OCI-LY1 (cell line): ENCODE results near the gene CCDC127.

Experiments used
- H2AFZ ChIP-seq: fragments of 200-600 bp; sonication (generic), shearing (Covaris generic); 2 replicates; pipeline ENCODE4 v1.6.0; 2014; ENCODE audit warnings: antibody characterized with exemption, mild to moderate bottlenecking, low read length
- H3F3A ChIP-seq: fragments of 200-600 bp; sonication (generic), shearing (Covaris generic); 2 replicates; pipeline ENCODE4 v1.6.0; 2014; ENCODE audit warnings: mild to moderate bottlenecking, antibody characterized with exemption, low read length, moderate library complexity; ENCODE audit not compliant: insufficient read depth
- H3K27ac ChIP-seq: fragments of 200-600 bp; sonication (generic); 2 replicates; pipeline ENCODE4 v1.5.1; 2014; ENCODE audit warnings: low read length, mixed run types, mild to moderate bottlenecking, low read depth; ENCODE audit not compliant: poor library complexity, severe bottlenecking
- H3K27me3 ChIP-seq: fragments of 200-600 bp; sonication (generic); 2 replicates; pipeline ENCODE4 v1.6.0; 2014; ENCODE audit warnings: antibody characterized with exemption, mild to moderate bottlenecking, low read length, moderate library complexity; ENCODE audit not compliant: insufficient read depth
- H3K36me3 ChIP-seq: fragments of 200-600 bp; sonication (generic); 2 replicates; pipeline ENCODE4 v1.6.1; 2014; ENCODE audit warnings: mild to moderate bottlenecking, antibody characterized with exemption, low read length, moderate library complexity, mixed read lengths; ENCODE audit not compliant: insufficient read depth
- H3K4me1 ChIP-seq: fragments of 200-600 bp; sonication (generic); 2 replicates; pipeline ENCODE4 v1.5.1; 2014; ENCODE audit warnings: mild to moderate bottlenecking, low read length, moderate library complexity; ENCODE audit not compliant: insufficient read depth, severe bottlenecking
- H3K4me2 ChIP-seq: fragments of 200-600 bp; sonication (generic), shearing (Covaris generic); 2 replicates; pipeline ENCODE4 v1.6.1; 2014; ENCODE audit warnings: low read length
- H3K4me3 ChIP-seq: fragments of 200-600 bp; sonication (generic); 2 replicates; pipeline ENCODE4 v1.5.1; 2014; ENCODE audit warnings: low read length, low read depth, mild to moderate bottlenecking, mixed read lengths; ENCODE audit not compliant: poor library complexity, severe bottlenecking
- H3K79me2 ChIP-seq: fragments of 200-600 bp; shearing (Covaris generic); 2 replicates; pipeline ENCODE4 v1.6.1; 2016; ENCODE audit warnings: mixed run types, low read length, mixed read lengths; ENCODE audit not compliant: insufficient read depth
- H3K9ac ChIP-seq: fragments of 200-600 bp; sonication (generic), shearing (Covaris generic); 2 replicates; pipeline ENCODE4 v1.6.1; 2014; ENCODE audit warnings: mild to moderate bottlenecking, low read length, mixed read lengths
- H3K9me2 ChIP-seq: fragments of 200-600 bp; sonication (generic), shearing (Covaris generic); 2 replicates; pipeline ENCODE4 v1.6.1; 2014; ENCODE audit warnings: low read depth, mild to moderate bottlenecking, low read length, mixed read lengths
- H3K9me3 ChIP-seq: fragments of 200-600 bp; shearing (Covaris generic); 2 replicates; pipeline ENCODE4 v1.6.1; 2014; ENCODE audit warnings: low read length, mixed read lengths
- H4K20me1 ChIP-seq: fragments of 200-600 bp; sonication (generic), shearing (Covaris generic); 2 replicates; pipeline ENCODE4 v1.6.0; 2016; ENCODE audit warnings: mild to moderate bottlenecking, low read length; ENCODE audit not compliant: insufficient read depth
- CTCF ChIP-seq: fragments of 200-600 bp; sonication (generic), shearing (Covaris generic); IDR thresholded peaks from 2 replicates; pipeline ENCODE4 v1.5.1; 2017; ENCODE audit warnings: mild to moderate bottlenecking, antibody characterized with exemption, low read length, moderate library complexity, mixed read lengths
- EZH2 ChIP-seq: fragments of 200-600 bp; sonication (generic), shearing (Covaris generic); IDR thresholded peaks from 2 replicates; pipeline ENCODE4 v1.8.0; 2017; ENCODE audit warnings: borderline replicate concordance, mixed run types, mild to moderate bottlenecking, antibody characterized with exemption, low read length, moderate library complexity, mixed read lengths

Gene CCDC127

GRCh38 chr5:213803-214395, 4.1 kb downstream of the CCDC127 start:
- Histone ChIP-seq H3K9me3 (0 out of 2 replicates have a peak, but pooled peaks cover 3% of the 10 kb centered on the region), H3K4me2 (no peak overlapping the region), H3K36me3 (peaks cover 20% of the 10 kb centered on the region), H3K27ac (no peak overlapping the region), H3K4me1 (peaks cover 17% of the 10 kb centered on the region), H3K9me2 (no peaks in the 10 kb centered on the region), H3K4me3 (no peak overlapping the region), H3F3A (no peaks in the 10 kb centered on the region), H2AFZ (no peak overlapping the region), H3K79me2 (peaks cover 28% of the 10 kb centered on the region), H4K20me1 (no peaks in the 10 kb centered on the region), H3K27me3 (no peaks in the 10 kb centered on the region), H3K9ac (no peak overlapping the region)
- no peak for TF ChIP-seq CTCF

- no peak overlapping the region for H3K9ac ChIP-seq
- H3K36me3 ChIP-seq: peaks cover 36% of the 10 kb centered on the region
- H3K4me3 ChIP-seq: no peak overlapping the region
- no peak overlapping the region for H3K27ac ChIP-seq
- TF ChIP-seq CTCF (no peak), EZH2 (no peak)
- no peak overlapping the region for H3K4me2 ChIP-seq
- H3K9me2 ChIP-seq: no peaks in the 10 kb centered on the region
- H3K4me1 ChIP-seq: no peaks in the 10 kb centered on the region
- H3K9me3 ChIP-seq: no peaks in the 10 kb centered on the region
- no peaks in the 10 kb centered on the region for H3F3A ChIP-seq
- H3K27me3 ChIP-seq: no peaks in the 10 kb centered on the region
- no peaks in the 10 kb centered on the region for H4K20me1 ChIP-seq
- H3K79me2 ChIP-seq: peaks cover 18% of the 10 kb centered on the region
- H2AFZ ChIP-seq: no peak overlapping the region
Measured at GRCh38 chr5:208449-209114, 9.4 kb downstream of the CCDC127 start.

GRCh38 chr5:207599-207998, 10.4 kb downstream of the CCDC127 start:
- Histone ChIP-seq H3K36me3 (peaks cover 37% of the 10 kb centered on the region), H3K9ac (no peak overlapping the region), H4K20me1 (no peaks in the 10 kb centered on the region)

More at GRCh38 chr5:207599-207998, 10.4 kb downstream of the CCDC127 start:
- H3K27me3 ChIP-seq: no peaks in the 10 kb centered on the region
- no peak overlapping the region for H2AFZ ChIP-seq
- no peaks in the 10 kb centered on the region for H3K4me1 ChIP-seq
- no peak overlapping the region for H3K4me3 ChIP-seq
- H3K79me2 ChIP-seq: peaks cover 17% of the 10 kb centered on the region
- no peaks in the 10 kb centered on the region for H3F3A ChIP-seq
- no peak overlapping the region for H3K27ac ChIP-seq
- H3K4me2 ChIP-seq: no peak overlapping the region
- H3K9me2 ChIP-seq: no peaks in the 10 kb centered on the region
- H3K9me3 ChIP-seq: no peaks in the 10 kb centered on the region
- no peak for TF ChIP-seq CTCF
- TF ChIP-seq EZH2: no peak
